PC-3 (cell line): ENCODE data around the gene SPACA6. TPM values are rescaled to one million over a fixed set of nuclear protein-coding genes. Genes with fewer than 3 reads are reported as not detected.

Experiments
- ATAC-seq: fragments of 200-7000 bp; cut with Tn5 transposase; 2 replicates; pipeline ENCODE4 v1.9.1; 2020; ENCODE audit warnings: mild to moderate bottlenecking, moderate library complexity
- BruUV-seq: library from RNA; stranded (reverse); fragments of 400-500 nt; replicated peaks from 2 replicates; lab custom pipeline; 2021; lab: Mats Ljungman, UMichigan
- CTCF ChIA-PET: fragments of 300-600 bp; sonication (Branson Sonifier 250); formaldehyde crosslinking; loops from one replicate; lab custom pipeline; 2022; ENCODE audit warnings: antibody characterized with exemption; lab: Charles Lee
- POLR2A ChIA-PET: fragments of 300-600 bp; sonication (Branson Sonifier 250); formaldehyde crosslinking; loops from one replicate; lab custom pipeline; 2022; ENCODE audit warnings: antibody characterized with exemption; ENCODE audit not compliant: unreplicated experiment; lab: Charles Lee
- DNase-seq: peaks from one replicate; pipeline ENCODE4 v3.0.0-alpha.2; 2015
- H2AFZ ChIP-seq: fragments of 300-600 bp; sonication (generic); 2 replicates; pipeline ENCODE4 v1.6.0; 2016; ENCODE audit warnings: antibody characterized with exemption, low read length
- H3F3A ChIP-seq: fragments of 300-600 bp; sonication (generic); one replicate; pipeline ENCODE4 v1.6.0; 2017; ENCODE audit warnings: antibody characterized with exemption, low read length, control low read depth, mild to moderate bottlenecking; ENCODE audit not compliant: unreplicated experiment
- H3K27ac ChIP-seq: fragments of 300-600 bp; sonication (generic); 2 replicates; pipeline ENCODE4 v1.5.1; 2016; ENCODE audit warnings: mild to moderate bottlenecking, low read length
- H3K27me3 ChIP-seq: fragments of 300-600 bp; sonication (generic); 2 replicates; pipeline ENCODE4 v1.6.1; 2016; ENCODE audit warnings: low read length, mixed read lengths
- H3K36me3 ChIP-seq: fragments of 300-600 bp; sonication (generic); 2 replicates; pipeline ENCODE4 v1.6.1; 2016; ENCODE audit warnings: low read depth, mixed run types, low read length, mixed read lengths
- H3K4me1 ChIP-seq: fragments of 300-600 bp; sonication (generic); 2 replicates; pipeline ENCODE4 v1.5.1; 2016; ENCODE audit warnings: low read length; ENCODE audit not compliant: insufficient read depth
- H3K4me2 ChIP-seq: fragments of 300-600 bp; sonication (generic); 2 replicates; pipeline ENCODE4 v1.6.0; 2016; ENCODE audit warnings: low read length
- H3K4me3 ChIP-seq: fragments of 300-600 bp; sonication (generic); 2 replicates; pipeline ENCODE4 v1.5.1; 2016; ENCODE audit warnings: mild to moderate bottlenecking, low read length, mixed read lengths
- H3K79me2 ChIP-seq: fragments of 300-600 bp; sonication (generic); 2 replicates; pipeline ENCODE4 v1.6.1; 2017; ENCODE audit warnings: low read length, mixed read lengths
- H3K9ac ChIP-seq: fragments of 300-600 bp; sonication (generic); 2 replicates; pipeline ENCODE4 v1.6.0; 2016; ENCODE audit warnings: mild to moderate bottlenecking, low read length
- H3K9me2 ChIP-seq: fragments of 300-600 bp; sonication (generic); replicated peaks from 2 replicates; pipeline ENCODE4 v1.6.1; 2016; ENCODE audit warnings: mixed run types, low read length, mixed read lengths
- H3K9me3 ChIP-seq: fragments of 300-600 bp; sonication (generic); 2 replicates; pipeline ENCODE4 v1.6.1; 2016; ENCODE audit warnings: low read length, mixed read lengths
- H4K20me1 ChIP-seq: fragments of 300-600 bp; sonication (generic); 2 replicates; pipeline ENCODE4 v1.6.1; 2016; ENCODE audit warnings: low read length, mixed read lengths
- CTCF ChIP-seq: fragments of 300-600 bp; sonication (generic); conservative IDR thresholded peaks from 2 replicates; pipeline ENCODE4 v1.5.1; 2017; ENCODE audit warnings: antibody characterized with exemption, low read depth, mild to moderate bottlenecking, low read length
- EZH2 ChIP-seq: fragments of 300-600 bp; sonication (generic); IDR thresholded peaks from one replicate; pipeline ENCODE4 v1.6.1; 2017; ENCODE audit warnings: antibody characterized with exemption, mild to moderate bottlenecking, low read length; ENCODE audit not compliant: unreplicated experiment
- EZH2phosphoT487 ChIP-seq: fragments of 300-600 bp; sonication (generic); IDR thresholded peaks from 2 replicates; pipeline ENCODE4 v1.6.1; 2018; ENCODE audit warnings: mild to moderate bottlenecking, antibody characterized with exemption, low read length, borderline replicate concordance
- intact Hi-C: fragments of 100-400 bp; cut with micrococcal nuclease; formaldehyde crosslinking; loops from 2 replicates; pipeline ENCODE4 v1.9.0; 2023
- total RNA-seq: library from RNA; depleted of rRNA; stranded (reverse); fragments of >200 nt; gene quantifications from 2 replicates; pipeline ENCODE4 v1.2.3, GENCODE V29; 2014

The SPACA6 gene
- total RNA-seq, 1 experiment from 2014 or later = 10.1 TPM

- Histone ChIP-seq H3K4me1 (peaks cover 42% of the 10 kb centered on the region), H3K9me2 (no peaks in the 10 kb centered on the region), H3K27ac (peak overlapping the region; percentile 62), H3K4me3 (peak overlapping the region; percentile 76), H3K9ac (peak overlapping the region; percentile 74), H3K4me2 (peak overlapping the region; percentile 91), H3K27me3 (no peaks in the 10 kb centered on the region), H3K36me3 (peaks cover under 1% of the 10 kb centered on the region), H3K9me3 (no peaks in the 10 kb centered on the region), H4K20me1 (peaks cover 11% of the 10 kb centered on the region), H2AFZ (peak overlapping the region; percentile 92), H3K79me2 (peaks cover 65% of the 10 kb centered on the region), H3F3A (no peaks in the 10 kb centered on the region)
- TF ChIP-seq EZH2phosphoT487 (no peak), CTCF (no peak), EZH2 (no peak)
- POLR2A ChIA-PET = no interaction called here
- TSS peak; percentile 70 for BruUV-seq
- DNase-seq (peak; percentile 62), ATAC-seq (peak; percentile 46)
- CTCF ChIA-PET = interaction anchor here (1.2 kb wide), 1 partner anchor 27 kb away, joined by 6 read pairs; no protein-coding TSS in a partner anchor
- intact Hi-C loops = no loop called here
Observed at GRCh38 chr19:51687791-51688670, 5.1 kb upstream of the SPACA6 start.

GRCh38 chr19:51688671-51689571 is 4.2 kb upstream of the SPACA6 start:
- peaks cover 9% of the 10 kb centered on the region for H3K36me3 ChIP-seq
- no peaks in the 10 kb centered on the region for H3K9me3 ChIP-seq

More at GRCh38 chr19:51688671-51689571, 4.2 kb upstream of the SPACA6 start:
- TF ChIP-seq CTCF (no peak), EZH2 (no peak), EZH2phosphoT487 (no peak)
- H3K9me2 ChIP-seq = no peaks in the 10 kb centered on the region
- CTCF ChIA-PET = interaction anchor here (1.2 kb wide), 1 partner anchor 28 kb away, joined by 6 read pairs; no protein-coding TSS in a partner anchor
- intact Hi-C loops = no loop called here
- ATAC-seq (peak; percentile 73), DNase-seq (peak; percentile 94)
- H3K27ac ChIP-seq = peak overlapping the region; percentile 62
- H3K4me1 ChIP-seq = peaks cover 42% of the 10 kb centered on the region
- peaks cover 74% of the 10 kb centered on the region for H3K79me2 ChIP-seq
- peak overlapping the region; percentile 74 for H3K9ac ChIP-seq
- peak overlapping the region; percentile 92 for H2AFZ ChIP-seq
- H4K20me1 ChIP-seq = peaks cover 20% of the 10 kb centered on the region
- H3F3A ChIP-seq = no peaks in the 10 kb centered on the region
- no peaks in the 10 kb centered on the region for H3K27me3 ChIP-seq
- peak overlapping the region; percentile 91 for H3K4me2 ChIP-seq
- BruUV-seq = no TSS peak
- POLR2A ChIA-PET = interaction anchor here (0.6 to 0.7 kb wide), 2 partner anchors 321 to 807 kb away, joined by 3 read pairs; no protein-coding TSS in a partner anchor
- H3K4me3 ChIP-seq = peak overlapping the region; percentile 76
